ENCODE measurements around the gene LIPE. TPM values are rescaled to one million over a fixed set of nuclear protein-coding genes. Genes with fewer than 3 reads are reported as not detected.

LIPE gene
- polyA plus RNA-seq, 1 experiment = 3.3 TPM

- no peak for DNase-seq (ENCODE audit: low read depth)
Observed at GRCh38 chr19:42394751-42395150, 32.4 kb downstream of the LIPE start.

GRCh38 chr19:42392165-42392564 is 35.0 kb downstream of the LIPE start:
- ChIA-PET POLR2A (no interaction called here), CTCF (interaction anchor here (0.7 kb wide), 1 partner anchor 9 kb away, joined by 3 read pairs; no protein-coding TSS in a partner anchor)
- TF ChIP-seq CTCF (IDR thresholded peaks at IDR 0.05; ENCODE audit: insufficient read depth, low read depth, low read length) = no peak

More at GRCh38 chr19:42394751-42395150, 32.4 kb downstream of the LIPE start:
- Histone ChIP-seq H3K27me3 (ENCODE audit: control insufficient read depth, insufficient read depth, low read length) (peaks cover 15% of the 10 kb centered on the region), H3K36me3 (ENCODE audit: control insufficient read depth, insufficient read depth, low read length) (no peaks in the 10 kb centered on the region), H3K4me3 (ENCODE audit: low read depth, low read length) (no peak overlapping the region)
- ChIA-PET CTCF (interaction anchor here (0.8 to 1.1 kb wide), 3 partner anchors 9 to 96 kb away, joined by 3 to 4 read pairs (median 3); no protein-coding TSS in a partner anchor), POLR2A (no interaction called here)
- no peak for TF ChIP-seq CTCF (IDR thresholded peaks at IDR 0.05; ENCODE audit: insufficient read depth, low read depth, low read length)

GRCh38 chr19:42389899-42390298 is 37.3 kb downstream of the LIPE start, which contains the start of gene CNFN:
Gene CNFN (minus strand): TSS chr19:42390297. CDS start chr19:42389037, 1,260 bp downstream.
- ChIA-PET CTCF (interaction anchor here (0.8 kb wide), 1 partner anchor 10 kb away, joined by 3 read pairs; no protein-coding TSS in a partner anchor), POLR2A (no interaction called here)
- no peak for TF ChIP-seq CTCF (IDR thresholded peaks at IDR 0.05; ENCODE audit: insufficient read depth, low read depth, low read length)
- no peak within 1 kb of the TSS for H3K4me3 ChIP-seq (ENCODE audit: low read depth, low read length)
- H3K27me3 ChIP-seq (ENCODE audit: control insufficient read depth, insufficient read depth, low read length) = peaks cover 17% of the 10 kb centered on the region
- no peaks in the 10 kb centered on the region for H3K36me3 ChIP-seq (ENCODE audit: control insufficient read depth, insufficient read depth, low read length)
- no peak for DNase-seq (ENCODE audit: low read depth)

More at GRCh38 chr19:42392165-42392564, 35.0 kb downstream of the LIPE start:
- H3K27me3 ChIP-seq (ENCODE audit: control insufficient read depth, insufficient read depth, low read length) = peaks cover 17% of the 10 kb centered on the region
- H3K36me3 ChIP-seq (ENCODE audit: control insufficient read depth, insufficient read depth, low read length) = no peaks in the 10 kb centered on the region
- no peak overlapping the region for H3K4me3 ChIP-seq (ENCODE audit: low read depth, low read length)
- no peak for DNase-seq (ENCODE audit: low read depth)

- DNase-seq (ENCODE audit: low read depth) = no peak
- Histone ChIP-seq H3K4me3 (ENCODE audit: low read depth, low read length) (no peak overlapping the region), H3K27me3 (ENCODE audit: control insufficient read depth, insufficient read depth, low read length) (peaks cover 17% of the 10 kb centered on the region), H3K36me3 (ENCODE audit: control insufficient read depth, insufficient read depth, low read length) (no peaks in the 10 kb centered on the region)
- CTCF ChIA-PET = no interaction called here
- no peak for TF ChIP-seq CTCF (IDR thresholded peaks at IDR 0.05; ENCODE audit: insufficient read depth, low read depth, low read length)
- POLR2A ChIA-PET = no interaction called here
Observed at GRCh38 chr19:42388851-42389489, 38.2 kb downstream of the LIPE start.

- no peaks in the 10 kb centered on the region for H3K36me3 ChIP-seq (ENCODE audit: control insufficient read depth, insufficient read depth, low read length)
- CTCF ChIA-PET = interaction anchor here (1.1 to 2.1 kb wide), 6 partner anchors 9 to 25 kb away, joined by 3 to 6 read pairs (median 4); no protein-coding TSS in a partner anchor
- H3K4me3 ChIP-seq (ENCODE audit: low read depth, low read length) = peak overlapping the region; percentile 48
- H3K27me3 ChIP-seq (ENCODE audit: control insufficient read depth, insufficient read depth, low read length) = peaks cover 17% of the 10 kb centered on the region
- POLR2A ChIA-PET = no interaction called here
- DNase-seq (ENCODE audit: low read depth) = no peak
- peak; percentile 67 for TF ChIP-seq CTCF (IDR thresholded peaks at IDR 0.05; ENCODE audit: insufficient read depth, low read depth, low read length)
Observed at GRCh38 chr19:42386974-42387707, 40.0 kb downstream of the LIPE start.
